Aortic smooth muscle cell (primary cell): Measurements from ENCODE around the gene ETV1. TPM values are rescaled to one million over a fixed set of nuclear protein-coding genes. Genes with fewer than 3 reads are reported as not detected.

Experiments
- total RNA-seq: library from RNA; depleted of rRNA; stranded (reverse); fragments of >200 nt; gene quantifications from 2 replicates; pipeline ENCODE4 v1.2.3, GENCODE V29; 2014

ETV1 gene
- total RNA-seq, result 42.7 and 42.8 TPM in 2 replicates

DNA sequence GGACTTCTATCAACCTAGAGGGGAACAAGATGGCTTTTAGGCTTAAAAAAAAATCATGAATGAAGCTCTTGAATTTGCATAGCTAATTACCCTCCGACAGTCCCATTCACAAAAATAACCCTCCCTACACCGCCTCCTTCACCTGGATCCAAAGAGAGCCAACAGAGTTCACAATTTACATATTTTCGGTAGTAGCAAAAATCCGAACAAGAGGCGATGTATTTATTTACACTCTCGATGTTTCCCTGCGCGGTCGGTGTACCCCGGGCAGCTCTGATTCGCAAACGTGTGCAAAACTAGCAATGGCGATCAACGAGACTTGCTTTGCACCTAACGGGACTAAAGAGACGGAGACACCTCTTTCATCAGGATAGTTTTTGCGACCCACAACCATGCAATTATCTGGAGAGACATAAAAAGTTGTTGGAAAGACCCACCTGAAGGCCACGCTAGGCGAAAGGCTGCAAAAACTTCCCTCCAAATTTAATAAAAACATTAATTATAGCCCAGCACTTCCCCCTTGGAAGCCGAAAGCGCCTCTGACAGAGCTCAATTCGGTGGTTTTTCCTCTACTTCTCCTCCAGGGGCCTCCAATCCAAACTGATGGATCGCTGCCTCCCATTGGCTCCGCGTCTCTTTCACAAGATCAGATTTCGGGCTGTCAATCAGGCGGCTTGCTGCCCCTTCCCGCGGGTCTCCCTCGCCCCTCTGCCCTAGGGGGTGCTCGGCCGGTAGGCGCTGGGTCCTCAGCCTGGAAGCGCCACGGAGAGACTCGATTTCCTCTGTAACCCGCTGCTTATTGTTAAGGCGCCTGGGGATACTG is at the start of gene ETV1:
TSS of gene ETV1 (minus strand) at position 541 of the 823 bp plus-strand sequence. CDS start 614 bp downstream, outside the sequence.

